Omental fat pad (tissue), 4 donors: ENCODE data around the gene MYO18A. TPM values are rescaled to one million over a fixed set of nuclear protein-coding genes. Genes with fewer than 3 reads are reported as not detected.

Experiments
- ATAC-seq: fragments of 150-250 bp; one replicate; pipeline ENCODE4 v1.9.1; 2016; ENCODE audit warnings: mild to moderate bottlenecking, moderate library complexity; ENCODE audit not compliant: low FRiP score
- DNase-seq: peaks from one replicate; pipeline ENCODE4 v3.0.0-alpha.2; 2019; ENCODE audit warnings: low spot score
- total RNA-seq, 4 donors: library from RNA; depleted of rRNA; stranded (reverse); fragments of >200 nt; gene quantifications; one replicate each; pipeline ENCODE4 v1.1.0, GENCODE V29; 2016
- TF ChIP-seq, protein P1 (sequence below), 3 donors: fragments of 450-650 bp; IDR thresholded peaks; one replicate each; pipeline ENCODE4 v1.5.1; 2016 to 2017; ENCODE audit warnings: antibody characterized with exemption in 3 of 3, mild to moderate bottlenecking in 3 of 3, moderate library complexity in 2 of 3

MYO18A gene
- total RNA-seq, 4 donors from 2014 or later = 33.1 to 99.0 (median 50.6) TPM

DNA sequence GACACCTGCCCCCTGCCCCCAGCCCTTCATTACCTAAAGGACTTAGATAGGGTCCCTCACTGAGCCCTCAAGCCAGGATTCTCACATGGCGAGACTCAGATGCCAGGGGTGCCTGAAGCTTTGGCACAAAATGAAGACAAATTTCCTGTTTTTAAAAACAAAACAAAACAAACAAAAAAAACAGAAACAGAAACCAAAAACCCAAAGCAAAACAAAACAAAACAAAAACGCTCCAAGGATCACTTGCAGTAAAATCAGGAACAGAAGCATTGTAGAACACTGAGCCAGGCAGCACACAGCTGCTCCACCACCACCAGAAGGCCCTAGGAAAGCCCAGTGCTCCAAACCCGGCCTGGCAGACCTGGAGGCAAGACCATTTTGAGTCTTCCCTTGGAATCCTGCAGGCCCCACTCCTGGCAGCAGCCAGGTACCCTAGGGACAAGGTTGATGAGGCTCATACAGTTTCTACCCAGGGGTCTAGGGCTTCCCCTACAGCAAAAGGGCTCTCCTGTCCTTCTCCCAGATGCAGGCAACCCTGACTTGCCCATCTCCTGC lies 20.8 kb downstream of the MYO18A start:
- DNase-seq = no peak
- no peak for ATAC-seq
- TF ChIP-seq, protein P1, sequence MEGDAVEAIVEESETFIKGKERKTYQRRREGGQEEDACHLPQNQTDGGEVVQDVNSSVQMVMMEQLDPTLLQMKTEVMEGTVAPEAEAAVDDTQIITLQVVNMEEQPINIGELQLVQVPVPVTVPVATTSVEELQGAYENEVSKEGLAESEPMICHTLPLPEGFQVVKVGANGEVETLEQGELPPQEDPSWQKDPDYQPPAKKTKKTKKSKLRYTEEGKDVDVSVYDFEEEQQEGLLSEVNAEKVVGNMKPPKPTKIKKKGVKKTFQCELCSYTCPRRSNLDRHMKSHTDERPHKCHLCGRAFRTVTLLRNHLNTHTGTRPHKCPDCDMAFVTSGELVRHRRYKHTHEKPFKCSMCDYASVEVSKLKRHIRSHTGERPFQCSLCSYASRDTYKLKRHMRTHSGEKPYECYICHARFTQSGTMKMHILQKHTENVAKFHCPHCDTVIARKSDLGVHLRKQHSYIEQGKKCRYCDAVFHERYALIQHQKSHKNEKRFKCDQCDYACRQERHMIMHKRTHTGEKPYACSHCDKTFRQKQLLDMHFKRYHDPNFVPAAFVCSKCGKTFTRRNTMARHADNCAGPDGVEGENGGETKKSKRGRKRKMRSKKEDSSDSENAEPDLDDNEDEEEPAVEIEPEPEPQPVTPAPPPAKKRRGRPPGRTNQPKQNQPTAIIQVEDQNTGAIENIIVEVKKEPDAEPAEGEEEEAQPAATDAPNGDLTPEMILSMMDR (IDR thresholded peaks at IDR 0.05) = no peak

GRCh38 chr17:29158488-29159275 lies 21.5 kb downstream of the MYO18A start:
- TF ChIP-seq, protein P1 (IDR thresholded peaks at IDR 0.05) = no peak
- ATAC-seq = no peak
- DNase-seq = no peak

DNA sequence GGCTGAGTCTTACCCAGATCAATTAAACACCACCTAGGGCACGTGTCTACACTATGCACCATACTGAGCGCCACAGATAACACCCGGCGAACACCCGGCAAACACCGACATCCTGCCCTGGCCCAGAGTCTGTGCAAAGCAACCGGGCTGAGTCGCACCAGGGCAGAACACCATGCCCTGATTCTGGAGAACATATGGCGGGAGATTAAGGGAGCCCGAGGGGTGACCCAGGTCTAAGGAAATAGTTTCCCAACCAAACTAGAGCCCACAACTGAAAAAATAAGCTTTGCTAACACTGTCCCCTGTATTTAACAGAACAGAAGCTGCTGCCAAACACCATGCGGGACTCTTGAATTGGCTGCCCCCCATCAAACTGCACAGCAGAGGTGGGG lies 22.1 kb downstream of the MYO18A start:
- ATAC-seq (no peak), DNase-seq (no peak)
- TF ChIP-seq, protein P1 (IDR thresholded peaks at IDR 0.05) = no peak

- no peak for DNase-seq
- TF ChIP-seq, protein P1 (IDR thresholded peaks at IDR 0.05) = no peak
- no peak for ATAC-seq
These were observed 22.9 kb downstream of the MYO18A start for GRCh38 chr17:29157310-29157709.

DNA sequence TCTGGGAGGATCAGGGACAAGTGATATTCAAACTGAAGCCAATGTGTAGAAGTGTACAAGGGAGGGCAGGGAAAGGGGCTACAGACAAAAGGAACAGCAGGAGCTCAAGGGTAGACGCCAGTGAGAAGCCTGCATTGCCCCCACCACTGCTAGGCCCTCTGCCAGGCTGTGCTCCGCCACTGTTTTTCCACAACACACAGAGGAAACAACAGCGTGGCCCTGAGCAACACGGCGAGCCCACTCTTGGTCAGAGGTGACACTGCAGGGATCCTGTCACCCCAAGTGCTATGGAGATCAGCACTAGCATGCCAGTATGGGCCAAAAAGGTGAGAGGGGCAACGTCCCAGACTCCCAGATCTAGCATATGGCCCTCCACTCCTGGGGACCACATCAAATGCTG lies 23.4 kb downstream of the MYO18A start:
- DNase-seq = no peak
- ATAC-seq = no peak
- TF ChIP-seq, protein P1 (IDR thresholded peaks at IDR 0.05) = no peak

DNA sequence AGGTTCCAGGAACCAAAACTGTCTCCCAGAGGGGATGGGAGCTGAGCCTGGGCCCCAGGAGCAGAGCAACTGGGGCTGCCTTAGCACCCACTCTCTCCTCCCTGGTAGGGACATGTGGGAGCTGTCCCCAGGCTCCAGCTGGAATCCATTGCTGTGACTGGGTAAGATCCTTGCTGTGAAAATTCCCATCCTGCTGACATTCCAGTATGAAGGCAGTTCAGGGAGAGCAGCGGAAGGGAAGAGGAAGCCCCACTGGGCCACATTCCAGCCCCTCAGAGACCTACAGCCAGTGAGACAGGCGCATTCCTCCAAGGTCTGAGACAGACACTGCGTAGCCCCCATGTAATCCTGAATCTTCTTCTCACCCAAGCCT lies 24.2 kb downstream of the MYO18A start:
- ATAC-seq = no peak
- TF ChIP-seq, protein P1 (IDR thresholded peaks at IDR 0.05) = no peak
- no peak for DNase-seq
